Stimulated activated CD8-positive, alpha-beta memory T cell treated with anti-CD3 and anti-CD28 coated beads, Interleukin-15, amount 100 ng/mL, for 48 hours (primary cell): ENCODE measurements around the gene RSRC1.
"Not testable (repeated sequence)": the region's sequence is repeated elsewhere in the genome, so short reads cannot be mapped to it uniquely, and the experiment has no call there.

Source experiments
- DNase-seq, 2 donors: peaks; one replicate each; pipeline ENCODE4 v3.0.0-alpha.2; 2020; ENCODE audit warnings: low read depth in 2 of 2

RSRC1 gene

GRCh38 chr3:158404131-158404718 lies 294.3 kb downstream of the RSRC1 start:
- no peak for DNase-seq

GRCh38 chr3:158405507-158405906 lies 295.6 kb downstream of the RSRC1 start:
- no peak for DNase-seq

GRCh38 chr3:158407844-158408517 lies 298.1 kb downstream of the RSRC1 start:
- DNase-seq: no peak

GRCh38 chr3:158408518-158408897 lies 298.6 kb downstream of the RSRC1 start:
- not testable (repeated sequence) for DNase-seq

GRCh38 chr3:158418035-158418434 lies 308.1 kb downstream of the RSRC1 start:
- DNase-seq: no peak

GRCh38 chr3:158419820-158420653 lies 310.1 kb downstream of the RSRC1 start:
- no peak for DNase-seq

- DNase-seq: no peak
Measured at GRCh38 chr3:158420654-158421396, 310.9 kb downstream of the RSRC1 start.

- no peak for DNase-seq
Measured at GRCh38 chr3:158430448-158430847, 320.6 kb downstream of the RSRC1 start.

- DNase-seq: no peak
Measured at GRCh38 chr3:158430968-158431367, 321.1 kb downstream of the RSRC1 start.

GRCh38 chr3:158431829-158432228 lies 321.9 kb downstream of the RSRC1 start:
- no peak for DNase-seq

GRCh38 chr3:158434412-158435038 lies 324.6 kb downstream of the RSRC1 start:
- DNase-seq: no peak

GRCh38 chr3:158443632-158444031 lies 333.7 kb downstream of the RSRC1 start:
- no peak for DNase-seq

- DNase-seq: no peak
Measured at GRCh38 chr3:158447408-158447807, 337.5 kb downstream of the RSRC1 start.

GRCh38 chr3:158451405-158452055 lies 341.6 kb downstream of the RSRC1 start:
- no peak for DNase-seq

GRCh38 chr3:158452334-158452733 lies 342.4 kb downstream of the RSRC1 start:
- DNase-seq: no peak

- DNase-seq: no peak
Measured at GRCh38 chr3:158453004-158453403, 343.1 kb downstream of the RSRC1 start.

GRCh38 chr3:158453865-158454264 lies 344.0 kb downstream of the RSRC1 start:
- no peak for DNase-seq

- DNase-seq: no peak
Measured at GRCh38 chr3:158455406-158455805, 345.5 kb downstream of the RSRC1 start.

GRCh38 chr3:158456114-158456513 lies 346.2 kb downstream of the RSRC1 start:
- no peak for DNase-seq

GRCh38 chr3:158458464-158458863 lies 348.6 kb downstream of the RSRC1 start:
- no peak for DNase-seq

- no peak for DNase-seq
Measured at GRCh38 chr3:158460926-158461325, 351.0 kb downstream of the RSRC1 start.
